Gastrocnemius medialis (tissue), 4 donors: ENCODE data around the gene ZNF418. TPM values are rescaled to one million over a fixed set of nuclear protein-coding genes. Genes with fewer than 3 reads are reported as not detected.
A peak's percentile ranks its signal among the peaks of the same experiment; 100 is the strongest.
"Not testable (repeated sequence)": the region's sequence is repeated elsewhere in the genome, so short reads cannot be mapped to it uniquely, and the experiment has no call there.

Source experiments
- ATAC-seq, 2 donors: fragments of 150-250 bp; one replicate each; pipeline ENCODE4 v1.9.1; 2016
- DNase-seq, 2 donors: peaks; one replicate each; pipeline ENCODE4 v3.0.0-alpha.2; 2019
- H3K27ac ChIP-seq, 4 donors: fragments of 200-600 bp; sonication (generic); 1 replicate in 1 of 4; 2 replicates in 3 of 4; pipeline ENCODE4 v1.5.1; 2016 to 2018; ENCODE audit warnings: mild to moderate bottlenecking in 2 of 4, moderate library complexity in 1 of 4
- H3K27me3 ChIP-seq, 3 donors: fragments of 200-600 bp; sonication (generic) in 2 of 3; 1 replicate in 1 of 3; 2 replicates in 2 of 3; pipeline versions ENCODE4 v1.5.1 to v1.6.0; 2016 to 2019; ENCODE audit warnings: mild to moderate bottlenecking in 1 of 3, moderate library complexity in 1 of 3
- H3K36me3 ChIP-seq, 2 donors: fragments of 200-600 bp; sonication (generic) in 1 of 2; one replicate each; pipeline ENCODE4 v1.5.1; 2017 to 2018
- H3K4me1 ChIP-seq, 2 donors: fragments of 200-600 bp; sonication (generic) in 1 of 2; one replicate each; pipeline ENCODE4 v1.5.1; 2016 to 2017; ENCODE audit warnings: mild to moderate bottlenecking in 2 of 2
- H3K4me3 ChIP-seq, 4 donors: fragments of 200-600 bp; sonication (generic) in 3 of 4; 1 replicate in 1 of 4; 2 replicates in 3 of 4; pipeline ENCODE4 v1.5.1; 2016 to 2019; ENCODE audit warnings: mild to moderate bottlenecking in 2 of 4
- H3K9me3 ChIP-seq, 3 donors: fragments of 200-600 bp; sonication (generic) in 2 of 3; 1 replicate in 1 of 3; 2 replicates in 2 of 3; pipeline ENCODE4 v1.5.1; 2016 to 2019
- POLR2A ChIP-seq, 2 donors: fragments of 450-650 bp; IDR thresholded peaks; one replicate each; pipeline ENCODE4 v1.6.1; 2017; ENCODE audit warnings: antibody characterized with exemption in 2 of 2, mild to moderate bottlenecking in 2 of 2, moderate library complexity in 2 of 2
- in situ Hi-C, 4 donors: fragments of 200-750 bp; cut with MboI; loops; one replicate each; pipeline versions ENCODE4 v1.15.0 to v1.8.0; 2017; ENCODE audit warnings: low sequenced_read_pairs in 4 of 4
- intact Hi-C: fragments of 100-400 bp; cut with DNase I; formaldehyde crosslinking; loops from one replicate; pipeline ENCODE4 v1.15.1; 2023; ENCODE audit warnings: low total_unique reads
- total RNA-seq, 4 donors: library from RNA; depleted of rRNA; stranded (reverse); fragments of >200 nt; gene quantifications; one replicate each; pipeline versions ENCODE4 v1.1.0 to v1.2.3, GENCODE V29; 2016
- TF ChIP-seq, protein P1 (sequence below), 5 experiments: fragments of 450-650 bp in 3 of 5; fragments of 200-600 bp in 2 of 5; sonication (generic) in 2 of 5; IDR thresholded peaks in 4 of 5; conservative IDR thresholded peaks in 1 of 5; 1 replicate in 4 of 5; 2 replicates in 1 of 5; pipeline ENCODE4 v1.5.1; 2016 to 2019; ENCODE audit warnings: antibody characterized with exemption in 5 of 5, mild to moderate bottlenecking in 3 of 5, moderate library complexity in 3 of 5

Gene ZNF418
- total RNA-seq, 4 donors from 2014 or later: 0.52 to 2.4 (median 0.87) TPM

DNA sequence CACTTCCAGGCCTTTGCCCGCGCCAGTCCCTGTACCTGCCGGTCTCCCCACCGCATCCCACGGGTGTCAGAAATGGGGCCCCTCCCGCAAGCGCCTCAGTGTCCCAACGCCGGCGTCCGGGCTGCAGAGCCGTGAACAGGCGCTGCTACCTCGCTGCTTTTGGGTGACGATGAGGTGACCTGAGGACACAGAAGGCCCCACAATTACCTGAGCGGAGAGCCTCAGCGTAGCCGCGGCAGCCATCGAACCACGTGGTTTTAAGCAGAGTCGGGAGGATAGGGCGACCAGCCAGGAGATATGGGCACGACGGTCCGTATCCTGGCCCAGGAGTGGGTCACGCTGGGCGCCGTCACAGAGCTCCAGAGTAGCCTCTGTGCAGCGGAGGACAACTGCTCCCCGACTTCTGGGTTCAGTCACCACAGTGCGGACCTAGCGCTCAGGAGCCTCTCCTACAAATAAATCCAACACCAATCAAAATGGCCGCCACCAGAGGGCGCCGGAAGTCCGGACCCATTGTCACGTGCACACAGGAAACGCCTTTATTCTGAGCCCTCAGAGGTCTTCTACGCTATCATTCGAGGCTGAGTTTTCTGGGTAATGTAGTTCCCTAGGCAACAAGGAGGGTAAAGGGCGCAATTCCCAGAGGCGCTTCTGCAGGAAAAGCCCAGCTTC lies 46.5 kb downstream of the ZNF418 start, which contains the start of gene ZNF814:
Gene ZNF814 (minus strand): TSS at position 478 of the 672 bp plus-strand sequence. CDS start 235 bp downstream, at position 243.
- Histone ChIP-seq H3K9me3 (no peaks in the 10 kb centered on the region), H3K4me3 (peak within 1 kb of the TSS; percentile 85 to 91 (median 87)), H3K27ac (peak within 1 kb of the TSS; percentile 83 to 94 (median 88)), H3K36me3 (peaks cover 0 to 14% of the 10 kb centered on the region in 2 donors), H3K4me1 (peaks cover 13 to 18% of the 10 kb centered on the region in 2 donors), H3K27me3 (no peaks in the 10 kb centered on the region)
- intact Hi-C loops (no loop called here), in situ Hi-C loops (no loop called here)
- ATAC-seq (peak; percentile 99), DNase-seq (peak; percentile 67 to 90)
- peak in 1 of 2 donors; percentile 17 for TF ChIP-seq POLR2A (IDR thresholded peaks at IDR 0.05)
- TF ChIP-seq, protein P1, sequence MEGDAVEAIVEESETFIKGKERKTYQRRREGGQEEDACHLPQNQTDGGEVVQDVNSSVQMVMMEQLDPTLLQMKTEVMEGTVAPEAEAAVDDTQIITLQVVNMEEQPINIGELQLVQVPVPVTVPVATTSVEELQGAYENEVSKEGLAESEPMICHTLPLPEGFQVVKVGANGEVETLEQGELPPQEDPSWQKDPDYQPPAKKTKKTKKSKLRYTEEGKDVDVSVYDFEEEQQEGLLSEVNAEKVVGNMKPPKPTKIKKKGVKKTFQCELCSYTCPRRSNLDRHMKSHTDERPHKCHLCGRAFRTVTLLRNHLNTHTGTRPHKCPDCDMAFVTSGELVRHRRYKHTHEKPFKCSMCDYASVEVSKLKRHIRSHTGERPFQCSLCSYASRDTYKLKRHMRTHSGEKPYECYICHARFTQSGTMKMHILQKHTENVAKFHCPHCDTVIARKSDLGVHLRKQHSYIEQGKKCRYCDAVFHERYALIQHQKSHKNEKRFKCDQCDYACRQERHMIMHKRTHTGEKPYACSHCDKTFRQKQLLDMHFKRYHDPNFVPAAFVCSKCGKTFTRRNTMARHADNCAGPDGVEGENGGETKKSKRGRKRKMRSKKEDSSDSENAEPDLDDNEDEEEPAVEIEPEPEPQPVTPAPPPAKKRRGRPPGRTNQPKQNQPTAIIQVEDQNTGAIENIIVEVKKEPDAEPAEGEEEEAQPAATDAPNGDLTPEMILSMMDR (IDR thresholded peaks at IDR 0.05 in 4 of 5, conservative IDR thresholded peaks at IDR 0.05 in 1 of 5): peak in 4 of 5 experiments; percentile 33 to 62 (median 46)

DNA sequence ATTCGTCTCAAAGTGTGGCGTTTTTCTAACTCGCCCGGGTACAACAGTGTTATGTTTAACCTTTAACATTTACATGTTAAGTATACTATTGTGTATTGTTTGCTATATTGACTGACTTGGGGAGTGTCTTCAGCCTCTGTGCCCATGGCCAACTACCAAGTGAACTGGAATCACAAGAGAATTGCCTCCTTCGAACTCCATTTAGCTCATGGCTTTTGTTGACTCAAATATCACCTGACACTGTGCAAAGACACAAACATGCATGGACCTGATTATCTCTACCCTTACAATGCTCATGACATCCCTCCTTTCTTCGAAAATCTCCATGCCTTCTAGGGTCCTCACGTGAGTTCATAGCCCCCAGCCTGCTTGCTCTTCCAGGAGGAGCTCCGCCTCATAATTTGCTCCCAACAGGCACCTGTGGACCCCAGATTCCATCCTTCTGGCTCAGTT lies 47.1 kb downstream of the ZNF418 start:
- in situ Hi-C loops (no loop called here), intact Hi-C loops (no loop called here)
- DNase-seq (no peak), ATAC-seq (no peak)
- H3K27me3 ChIP-seq: no peaks in the 10 kb centered on the region
- no peaks in the 10 kb centered on the region for H3K9me3 ChIP-seq
- peak overlapping the region; percentile 83 to 94 (median 88) for H3K27ac ChIP-seq
- peaks cover 13 to 19% of the 10 kb centered on the region in 2 donors for H3K4me1 ChIP-seq
- TF ChIP-seq, protein P1 (IDR thresholded peaks at IDR 0.05 in 4 of 5, conservative IDR thresholded peaks at IDR 0.05 in 1 of 5): no peak
- no peak for TF ChIP-seq POLR2A (IDR thresholded peaks at IDR 0.05)
- H3K36me3 ChIP-seq: peaks cover 0 to 14% of the 10 kb centered on the region in 2 donors
- H3K4me3 ChIP-seq: peak overlapping the region; percentile 85 to 91 (median 87)

DNA sequence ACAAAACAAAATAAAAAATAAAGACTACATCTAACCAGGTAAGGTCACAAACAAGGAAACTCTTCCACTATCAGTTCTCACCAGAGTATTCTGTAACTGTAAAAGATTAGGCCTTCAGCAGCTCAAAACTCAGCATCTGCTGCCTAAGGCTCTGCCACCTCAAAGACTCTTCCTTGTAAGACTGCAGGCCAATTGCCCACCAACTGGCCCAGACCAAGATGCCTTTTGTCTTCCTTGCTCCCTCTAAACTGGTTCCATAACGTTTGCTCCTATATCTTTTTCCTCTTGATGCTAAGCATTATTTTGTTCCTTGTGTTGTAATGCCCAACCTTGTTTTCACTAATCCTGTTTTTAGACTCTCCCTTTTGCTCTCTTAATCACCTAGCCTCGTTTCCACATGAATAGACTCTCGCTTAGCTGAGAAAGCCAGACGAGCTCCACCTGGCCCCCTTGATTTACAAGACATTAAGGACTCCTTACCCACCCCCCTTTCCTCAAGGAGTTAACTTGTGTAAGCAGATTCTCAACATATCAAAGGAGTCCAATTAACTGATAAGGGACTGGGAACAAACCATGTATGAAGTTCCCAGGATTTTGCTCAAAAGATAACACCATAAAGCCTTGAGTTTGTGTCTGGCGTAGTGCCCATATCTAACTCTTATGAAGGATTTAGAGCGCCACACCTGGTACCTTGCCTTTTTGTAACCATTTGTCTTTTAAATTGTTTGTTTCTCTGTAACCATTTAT lies 47.8 kb downstream of the ZNF418 start:
- Histone ChIP-seq H3K27me3 (no peaks in the 10 kb centered on the region), H3K27ac (peak overlapping the region; percentile 83 to 94 (median 88)), H3K4me3 (peak overlapping the region; percentile 85 to 91 (median 87)), H3K9me3 (no peaks in the 10 kb centered on the region), H3K36me3 (peaks cover 0 to 19% of the 10 kb centered on the region in 2 donors), H3K4me1 (peaks cover 13 to 19% of the 10 kb centered on the region in 2 donors)
- intact Hi-C loops (no loop called here), in situ Hi-C loops (no loop called here)
- DNase-seq (no peak), ATAC-seq (no peak)
- TF ChIP-seq POLR2A (IDR thresholded peaks at IDR 0.05): no peak
- TF ChIP-seq, protein P1 (IDR thresholded peaks at IDR 0.05 in 4 of 5, conservative IDR thresholded peaks at IDR 0.05 in 1 of 5): no peak

DNA sequence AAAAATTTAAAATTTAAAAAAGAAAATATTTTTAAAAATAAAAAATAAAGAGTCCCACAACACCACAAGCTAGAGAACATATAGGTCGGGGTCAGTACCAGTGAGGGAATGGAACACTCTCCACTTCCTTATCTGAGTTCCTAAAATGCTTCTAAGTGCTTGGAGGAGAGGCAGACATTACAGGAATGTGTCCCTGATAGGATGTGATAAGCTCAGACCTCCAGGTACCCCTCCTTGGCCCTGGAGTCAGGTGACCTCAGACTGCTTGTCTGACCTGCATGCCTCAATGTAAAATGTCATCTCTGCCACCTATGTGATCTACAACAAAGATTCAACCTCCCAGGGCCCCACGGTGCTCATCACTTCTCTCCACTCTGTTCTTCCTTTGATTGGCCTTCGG lies 49.2 kb downstream of the ZNF418 start:
- no peak for ATAC-seq
- H3K36me3 ChIP-seq: peaks cover 0 to 19% of the 10 kb centered on the region in 2 donors
- no peak overlapping the region for H3K4me3 ChIP-seq
- H3K4me1 ChIP-seq: peaks cover 13 to 19% of the 10 kb centered on the region in 2 donors
- intact Hi-C loops (no loop called here), in situ Hi-C loops (no loop called here)
- TF ChIP-seq, protein P1 (IDR thresholded peaks at IDR 0.05 in 4 of 5, conservative IDR thresholded peaks at IDR 0.05 in 1 of 5): no peak
- no peak for TF ChIP-seq POLR2A (IDR thresholded peaks at IDR 0.05)
- H3K9me3 ChIP-seq: no peaks in the 10 kb centered on the region
- no peak overlapping the region for H3K27ac ChIP-seq
- DNase-seq: no peak
- H3K27me3 ChIP-seq: no peaks in the 10 kb centered on the region

DNA sequence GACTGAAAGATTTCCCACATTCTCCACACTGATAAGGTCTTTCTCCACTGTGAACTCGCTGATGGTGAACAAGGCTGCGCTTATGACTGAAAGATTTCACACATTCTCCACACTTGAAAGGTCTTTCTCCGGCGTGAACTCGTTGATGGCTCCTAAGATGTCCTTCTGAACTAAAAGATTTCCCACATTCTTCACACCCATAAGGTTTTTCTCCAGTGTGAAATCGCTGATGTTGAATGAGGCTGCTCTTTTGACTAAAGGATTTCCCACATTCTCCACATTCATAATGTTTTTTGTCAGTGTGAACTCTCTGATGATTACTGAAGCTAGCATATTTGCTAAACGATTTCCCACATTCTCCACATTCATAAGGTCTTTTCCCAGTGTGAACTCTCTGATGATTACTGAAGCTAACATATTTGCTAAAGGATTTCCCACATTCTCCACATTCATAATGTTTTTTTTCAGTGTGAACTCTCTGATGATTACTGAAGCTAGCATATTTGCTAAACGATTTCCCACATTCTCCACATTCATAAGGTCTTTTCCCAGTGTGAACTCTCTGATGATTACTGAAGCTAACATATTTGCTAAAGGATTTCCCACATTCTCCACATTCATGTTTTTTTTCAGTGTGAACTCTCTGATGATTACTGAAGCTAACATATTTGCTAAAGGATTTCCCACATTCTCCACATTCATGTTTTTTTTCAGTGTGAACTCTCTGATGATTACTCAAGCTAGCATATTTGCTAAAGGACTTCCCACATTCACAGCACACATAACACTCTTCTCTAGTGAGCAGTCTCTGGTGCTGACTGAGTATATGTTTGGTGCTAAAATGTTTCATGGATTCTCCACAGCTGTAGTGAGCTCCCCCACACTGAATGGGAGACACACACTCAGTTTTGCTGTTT lies 61.1 kb downstream of the ZNF418 start:
- Histone ChIP-seq H3K9me3 (peaks cover 0 to 26% (median 4%) of the 10 kb centered on the region in 3 donors), H3K36me3 (peaks cover 0 to 27% of the 10 kb centered on the region in 2 donors)
- H3K27me3 ChIP-seq, H3K4me1 ChIP-seq, in situ Hi-C loops, DNase-seq, ATAC-seq, intact Hi-C loops, H3K4me3 ChIP-seq, H3K27ac ChIP-seq: not testable (repeated sequence)
